ENCODE results near the gene DNAJC1.

DNAJC1 gene

GRCh38 chr10:21827308-21827707 lies 176.2 kb downstream of the DNAJC1 start:
- Histone ChIP-seq H3K36me3 (ENCODE audit: low read length) (no peaks in the 10 kb centered on the region), H3K9me3 (ENCODE audit: insufficient read depth, low read length) (peaks cover 12% of the 10 kb centered on the region; the same call in 1 of the 2 replicates), H3K79me2 (ENCODE audit: insufficient read depth, low read length) (no peaks in the 10 kb centered on the region), H2AFZ (ENCODE audit: low read depth, low read length, severe bottlenecking) (no peak overlapping the region), H3K9me2 (replicated peaks; ENCODE audit: insufficient read depth, low read length) (no peaks in the 10 kb centered on the region), H3K27me3 (ENCODE audit: low read length) (no peaks in the 10 kb centered on the region), H3F3A (ENCODE audit: insufficient read depth) (no peaks in the 10 kb centered on the region), H3K9ac (ENCODE audit: low read length) (no peak overlapping the region), H3K4me2 (ENCODE audit: low read depth, low read length, poor library complexity, severe bottlenecking) (no peak overlapping the region), H3K4me3 (ENCODE audit: insufficient read depth, low read length, poor library complexity, severe bottlenecking) (no peak overlapping the region), H4K20me1 (ENCODE audit: low read depth, low read length) (no peaks in the 10 kb centered on the region), H3K27ac (ENCODE audit: low read depth, low read length) (no peak overlapping the region)
- TF ChIP-seq EZH2phosphoT487 (conservative IDR thresholded peaks at IDR 0.05; ENCODE audit: low read length) (no peak), CTCF (IDR thresholded peaks at IDR 0.05; ENCODE audit: insufficient read depth, low read length, poor library complexity, severe bottlenecking) (no peak)

GRCh38 chr10:21826725-21827124 lies 176.8 kb downstream of the DNAJC1 start:
- no peaks in the 10 kb centered on the region for H3K27me3 ChIP-seq (ENCODE audit: low read length)
- no peak overlapping the region for H2AFZ ChIP-seq (ENCODE audit: low read depth, low read length, severe bottlenecking)
- H4K20me1 ChIP-seq (ENCODE audit: low read depth, low read length) = no peaks in the 10 kb centered on the region
- no peaks in the 10 kb centered on the region for H3F3A ChIP-seq (ENCODE audit: insufficient read depth)
- no peaks in the 10 kb centered on the region for H3K36me3 ChIP-seq (ENCODE audit: low read length)
- no peak overlapping the region for H3K4me2 ChIP-seq (ENCODE audit: low read depth, low read length, poor library complexity, severe bottlenecking)
- H3K4me3 ChIP-seq (ENCODE audit: insufficient read depth, low read length, poor library complexity, severe bottlenecking) = no peak overlapping the region
- H3K9me2 ChIP-seq (replicated peaks; ENCODE audit: insufficient read depth, low read length) = no peaks in the 10 kb centered on the region
- H3K9ac ChIP-seq (ENCODE audit: low read length) = no peak overlapping the region
- peaks cover 12% of the 10 kb centered on the region; the same call in 1 of the 2 replicates for H3K9me3 ChIP-seq (ENCODE audit: insufficient read depth, low read length)
- TF ChIP-seq EZH2phosphoT487 (conservative IDR thresholded peaks at IDR 0.05; ENCODE audit: low read length) = no peak
- H3K79me2 ChIP-seq (ENCODE audit: insufficient read depth, low read length) = no peaks in the 10 kb centered on the region
- no peak overlapping the region for H3K27ac ChIP-seq (ENCODE audit: low read depth, low read length)

- peaks cover 12% of the 10 kb centered on the region; the same call in 1 of the 2 replicates for H3K9me3 ChIP-seq (ENCODE audit: insufficient read depth, low read length)
- H2AFZ ChIP-seq (ENCODE audit: low read depth, low read length, severe bottlenecking) = no peak overlapping the region
- no peaks in the 10 kb centered on the region for H3K27me3 ChIP-seq (ENCODE audit: low read length)
- H3F3A ChIP-seq (ENCODE audit: insufficient read depth) = no peaks in the 10 kb centered on the region
- no peak overlapping the region for H3K4me2 ChIP-seq (ENCODE audit: low read depth, low read length, poor library complexity, severe bottlenecking)
- H3K36me3 ChIP-seq (ENCODE audit: low read length) = no peaks in the 10 kb centered on the region
- no peaks in the 10 kb centered on the region for H3K79me2 ChIP-seq (ENCODE audit: insufficient read depth, low read length)
- no peak overlapping the region for H3K9ac ChIP-seq (ENCODE audit: low read length)
- TF ChIP-seq CTCF (IDR thresholded peaks at IDR 0.05; ENCODE audit: insufficient read depth, low read length, poor library complexity, severe bottlenecking) = no peak
- H3K4me3 ChIP-seq (ENCODE audit: insufficient read depth, low read length, poor library complexity, severe bottlenecking) = no peak overlapping the region
- no peak overlapping the region for H3K27ac ChIP-seq (ENCODE audit: low read depth, low read length)
- H4K20me1 ChIP-seq (ENCODE audit: low read depth, low read length) = no peaks in the 10 kb centered on the region
- no peaks in the 10 kb centered on the region for H3K9me2 ChIP-seq (replicated peaks; ENCODE audit: insufficient read depth, low read length)
Measured at GRCh38 chr10:21825345-21825744, 178.2 kb downstream of the DNAJC1 start.

- no peak overlapping the region for H3K9ac ChIP-seq (ENCODE audit: low read length)
- H3K27ac ChIP-seq (ENCODE audit: low read depth, low read length) = no peak overlapping the region
- TF ChIP-seq CTCF (IDR thresholded peaks at IDR 0.05; ENCODE audit: insufficient read depth, low read length, poor library complexity, severe bottlenecking) = no peak
- TF ChIP-seq EZH2phosphoT487 (conservative IDR thresholded peaks at IDR 0.05; ENCODE audit: low read length) = no peak
- H3K79me2 ChIP-seq (ENCODE audit: insufficient read depth, low read length) = no peaks in the 10 kb centered on the region
- H4K20me1 ChIP-seq (ENCODE audit: low read depth, low read length) = no peaks in the 10 kb centered on the region
- no peaks in the 10 kb centered on the region for H3K36me3 ChIP-seq (ENCODE audit: low read length)
- no peak overlapping the region for H2AFZ ChIP-seq (ENCODE audit: low read depth, low read length, severe bottlenecking)
- no peak overlapping the region for H3K4me2 ChIP-seq (ENCODE audit: low read depth, low read length, poor library complexity, severe bottlenecking)
- H3K27me3 ChIP-seq (ENCODE audit: low read length) = no peaks in the 10 kb centered on the region
- no peaks in the 10 kb centered on the region for H3F3A ChIP-seq (ENCODE audit: insufficient read depth)
- H3K9me3 ChIP-seq (ENCODE audit: insufficient read depth, low read length) = peaks cover 6% of the 10 kb centered on the region; the same call in 1 of the 2 replicates
- no peak overlapping the region for H3K4me3 ChIP-seq (ENCODE audit: insufficient read depth, low read length, poor library complexity, severe bottlenecking)
- no peaks in the 10 kb centered on the region for H3K9me2 ChIP-seq (replicated peaks; ENCODE audit: insufficient read depth, low read length)
Measured at GRCh38 chr10:21824409-21824808, 179.1 kb downstream of the DNAJC1 start.
